IMR-90 (cell line): ENCODE data around the gene MB21D2. TPM values are rescaled to one million over a fixed set of nuclear protein-coding genes. Genes with fewer than 3 reads are reported as not detected.

ENCODE experiments used
- ATAC-seq: fragments of 200-7000 bp; cut with Tn5 transposase; 2 replicates; pipeline ENCODE4 v1.9.1; 2020; ENCODE audit warnings: low read depth, mild to moderate bottlenecking, moderate library complexity
- BruUV-seq: library from RNA; stranded (reverse); fragments of 400-500 nt; replicated peaks from 2 replicates; lab custom pipeline; 2021; lab: Mats Ljungman, UMichigan
- CTCF ChIA-PET: fragments of 300-600 bp; formaldehyde crosslinking; extraction: SDS; loops from one replicate; lab custom pipeline; 2021; ENCODE audit warnings: antibody characterized with exemption; lab: Yijun Ruan, JAX
- POLR2A ChIA-PET: fragments of 300-600 bp; sonication (Branson Sonifier 250); formaldehyde crosslinking; loops from one replicate; lab custom pipeline; 2022; ENCODE audit warnings: antibody characterized with exemption; ENCODE audit not compliant: unreplicated experiment; lab: Charles Lee
- DNase-seq: peaks from one replicate; pipeline ENCODE4 v3.0.0; 2013
- H2AFZ ChIP-seq: replicated peaks from 2 replicates; pipeline ENCODE3; 2013; ENCODE audit warnings: low read length, mild to moderate bottlenecking; ENCODE audit not compliant: poor library complexity
- H2AK5ac ChIP-seq: 2 replicates; pipeline ENCODE4 v1.6.1; 2013; ENCODE audit warnings: low read depth, low read length, inconsistent platforms
- H2AK9ac ChIP-seq: replicated peaks from 2 replicates; pipeline ENCODE3; 2013; ENCODE audit warnings: mild to moderate bottlenecking, low read depth, low read length, moderate library complexity; ENCODE audit not compliant: poor library complexity
- H2BK120ac ChIP-seq: 2 replicates; pipeline ENCODE4 v1.6.1; 2013; ENCODE audit warnings: low read depth, low read length, inconsistent platforms
- H2BK15ac ChIP-seq: 3 replicates; pipeline ENCODE4 v1.6.1; 2013; ENCODE audit warnings: low read depth, low read length, inconsistent platforms
- H2BK20ac ChIP-seq: 2 replicates; pipeline ENCODE4 v1.6.1; 2013; ENCODE audit warnings: low read depth, mild to moderate bottlenecking, inconsistent platforms, low read length, moderate library complexity
- H2BK5ac ChIP-seq: 2 replicates; pipeline ENCODE4 v1.6.1; 2013; ENCODE audit warnings: mild to moderate bottlenecking, low read depth, low read length, inconsistent platforms; ENCODE audit not compliant: poor library complexity, severe bottlenecking
- H3K14ac ChIP-seq: replicated peaks from 2 replicates; pipeline ENCODE4 v1.6.1; 2013; ENCODE audit warnings: low read depth, low read length, inconsistent platforms
- H3K18ac ChIP-seq: 2 replicates; pipeline ENCODE4 v1.6.1; 2013; ENCODE audit warnings: low read depth, low read length, control low read depth
- H3K23ac ChIP-seq: 2 replicates; pipeline ENCODE4 v1.6.1; 2013; ENCODE audit warnings: low read depth, low read length, inconsistent platforms
- H3K27ac ChIP-seq: 2 replicates; pipeline ENCODE4 v1.5.1; 2013; ENCODE audit warnings: mild to moderate bottlenecking, control low read depth, low read length; ENCODE audit not compliant: insufficient read depth
- H3K27me3 ChIP-seq: 2 replicates; pipeline ENCODE4 v1.6.1; 2013; ENCODE audit warnings: low read length; ENCODE audit not compliant: control insufficient read depth, insufficient read depth
- H3K36me3 ChIP-seq: 2 replicates; pipeline ENCODE4 v1.6.1; 2013; ENCODE audit warnings: low read length, mixed read lengths; ENCODE audit not compliant: control insufficient read depth, insufficient read depth
- H3K4ac ChIP-seq: 2 replicates; pipeline ENCODE4 v1.6.1; 2013; ENCODE audit warnings: low read depth, low read length, inconsistent platforms
- H3K4me1 ChIP-seq: 2 replicates; pipeline ENCODE4 v1.6.1; 2013; ENCODE audit warnings: low read length, mixed read lengths; ENCODE audit not compliant: control insufficient read depth, insufficient read depth
- H3K4me2 ChIP-seq: 2 replicates; pipeline ENCODE4 v1.6.1; 2013; ENCODE audit warnings: low read depth, mild to moderate bottlenecking, control low read depth, low read length, moderate library complexity
- H3K4me3 ChIP-seq: 2 replicates; pipeline ENCODE4 v1.5.1; 2013; ENCODE audit warnings: low read depth, mild to moderate bottlenecking, control low read depth, low read length, moderate library complexity; ENCODE audit not compliant: insufficient read depth
- H3K56ac ChIP-seq: 2 replicates; pipeline ENCODE4 v1.6.1; 2013; ENCODE audit warnings: low read length, inconsistent platforms; ENCODE audit not compliant: insufficient read depth; ENCODE audit errors: extremely low read depth
- H3K79me1 ChIP-seq, 2 experiments: 2 replicates each; pipeline ENCODE4 v1.6.1; 2013; ENCODE audit warnings: low read length in 2 of 2, inconsistent platforms in 1 of 2, low read depth in 1 of 2
- H3K9ac ChIP-seq: 2 replicates; pipeline ENCODE4 v1.6.1; 2013; ENCODE audit warnings: low read depth, low read length, control low read depth
- H3K9me1 ChIP-seq: 2 replicates; pipeline ENCODE4 v1.6.1; 2013; ENCODE audit warnings: low read length, inconsistent platforms; ENCODE audit not compliant: insufficient read depth
- H3K9me3 ChIP-seq: 2 replicates; pipeline ENCODE4 v1.6.1; 2013; ENCODE audit warnings: low read length; ENCODE audit not compliant: control insufficient read depth, insufficient read depth
- H4K20me1 ChIP-seq: 2 replicates; pipeline ENCODE4 v1.6.1; 2013; ENCODE audit warnings: low read length, inconsistent platforms; ENCODE audit not compliant: insufficient read depth
- H4K5ac ChIP-seq: 2 replicates; pipeline ENCODE4 v1.6.1; 2013; ENCODE audit warnings: mild to moderate bottlenecking, low read depth, low read length, control low read depth
- H4K8ac ChIP-seq, 2 experiments: 2 replicates each; pipeline ENCODE4 v1.6.1; 2013; ENCODE audit warnings: low read depth in 2 of 2, low read length in 2 of 2, control low read depth in 1 of 2, inconsistent platforms in 1 of 2
- H4K91ac ChIP-seq: 2 replicates; pipeline ENCODE4 v1.6.1; 2013; ENCODE audit warnings: low read depth, low read length, inconsistent platforms; ENCODE audit not compliant: insufficient read depth
- BHLHE40 ChIP-seq: fragments of 150-350 bp; IDR thresholded peaks from 2 replicates; pipeline ENCODE4 v1.6.1; 2016; ENCODE audit warnings: mild to moderate bottlenecking, low read depth, low read length
- CEBPB ChIP-seq: IDR thresholded peaks from 2 replicates; pipeline ENCODE4 v1.6.1; 2012; ENCODE audit warnings: low read depth, low read length, improper control_type of control experiment
- CHD1 ChIP-seq: IDR thresholded peaks from 2 replicates; pipeline ENCODE4 v1.6.1; 2012; ENCODE audit warnings: low read depth, low read length, improper control_type of control experiment
- ELK1 ChIP-seq: fragments of 150-350 bp; IDR thresholded peaks from 2 replicates; pipeline ENCODE4 v1.6.1; 2016; ENCODE audit warnings: low read depth, mild to moderate bottlenecking, low read length, moderate library complexity, borderline replicate concordance
- FOS ChIP-seq: fragments of 150-350 bp; IDR thresholded peaks from 2 replicates; pipeline ENCODE4 v1.6.1; 2016; ENCODE audit warnings: low read depth, low read length
- MAFK ChIP-seq: IDR thresholded peaks from 2 replicates; pipeline ENCODE4 v1.6.1; 2012; ENCODE audit warnings: low read depth, low read length, improper control_type of control experiment
- MAZ ChIP-seq: IDR thresholded peaks from 2 replicates; pipeline ENCODE4 v1.6.1; 2012; ENCODE audit warnings: low read depth, mild to moderate bottlenecking, low read length, improper control_type of control experiment, moderate library complexity, borderline replicate concordance
- MXI1 ChIP-seq: IDR thresholded peaks from 2 replicates; pipeline ENCODE4 v1.6.1; 2012; ENCODE audit warnings: low read depth, mild to moderate bottlenecking, low read length, moderate library complexity, borderline replicate concordance
- POLR2A ChIP-seq: IDR thresholded peaks from 2 replicates; pipeline ENCODE4 v1.6.1; 2012; ENCODE audit warnings: mild to moderate bottlenecking, low read depth, low read length
- RAD21 ChIP-seq: IDR thresholded peaks from 2 replicates; pipeline ENCODE4 v1.6.1; 2012; ENCODE audit warnings: low read length, improper control_type of control experiment
- RCOR1 ChIP-seq: IDR thresholded peaks from 2 replicates; pipeline ENCODE4 v1.6.1; 2012; ENCODE audit warnings: mild to moderate bottlenecking, low read length, improper control_type of control experiment; ENCODE audit not compliant: insufficient replicate concordance
- RFX5 ChIP-seq: IDR thresholded peaks from 2 replicates; pipeline ENCODE4 v1.8.0; 2012; ENCODE audit warnings: low read depth, mild to moderate bottlenecking, low read length, moderate library complexity
- SMC3 ChIP-seq: fragments of 150-350 bp; IDR thresholded peaks from 2 replicates; pipeline ENCODE4 v1.6.1; 2016; ENCODE audit warnings: low read depth, mild to moderate bottlenecking, antibody characterized with exemption, low read length, moderate library complexity
- WGBS, 2 experiments: methylation state at CpG; one replicate each; pipeline versions ENCODE4 v1.1.5 to v1.1.7; 2013; ENCODE audit warnings: missing lambda C conversion rate in 2 of 2; ENCODE audit not compliant: insufficient read length in 1 of 2; ENCODE audit errors: extremely low coverage in 2 of 2; 5-methylcytosine and 5-hydroxymethylcytosine counted together
- dilution Hi-C: fragments of 300-500 bp; cut with HindIII; formaldehyde crosslinking; loops from one replicate; pipeline ENCODE4 v1.14.3; 2018; ENCODE audit warnings: low sequenced_read_pairs; ENCODE audit not compliant: unreplicated experiment
- in situ Hi-C: fragments of 300-500 bp; cut with MboI; formaldehyde crosslinking; loops from 3 replicates; pipeline ENCODE4 v1.14.3; 2019; ENCODE audit warnings: low sequenced_read_pairs, inconsistent platforms, mixed read lengths
- intact Hi-C: fragments of 100-400 bp; cut with micrococcal nuclease; formaldehyde crosslinking; loops from 2 replicates; pipeline ENCODE4 v1.10.0; 2022
- polyA plus RNA-seq, 3 experiments: library from polyadenylated mRNA; depleted of rRNA; stranded (reverse); fragments of >200 nt; gene quantifications; 2 replicates each; pipeline ENCODE4 v1.2.3, GENCODE V29; 2012; ENCODE audit warnings: low replicate concordance in 1 of 3
- total RNA-seq: library from RNA; depleted of rRNA; stranded (reverse); fragments of >200 nt; gene quantifications from 2 replicates; pipeline ENCODE4 v1.2.3, GENCODE V29; 2012

The MB21D2 gene
- total and polyA plus RNA-seq, 2 of the 4 experiments (the other 2 are of a cell fraction) = 13.6 to 44.8 TPM

DNA sequence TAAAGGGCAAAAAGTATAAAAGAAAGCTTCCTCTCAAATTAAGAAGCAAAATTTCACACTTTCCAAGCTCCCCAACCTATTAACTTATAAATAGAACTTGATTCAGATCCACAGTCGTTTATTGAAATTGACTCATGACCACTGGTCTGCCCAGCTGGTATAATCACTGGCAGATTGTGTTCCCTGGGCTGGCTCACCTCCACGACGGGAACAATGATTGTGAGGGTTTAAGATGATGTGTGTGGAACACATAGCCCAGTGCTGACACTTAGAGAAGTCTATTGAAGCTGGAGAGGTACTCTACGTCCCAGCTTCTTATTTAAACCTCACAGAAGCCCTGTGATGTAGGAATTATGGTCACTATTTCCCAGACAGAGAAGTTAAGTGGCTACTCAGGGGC, 90.4 kb downstream of the MB21D2 start:
- peaks cover 33 to 70% of the 10 kb centered on the region in 2 experiments for H3K79me1 ChIP-seq
- H4K8ac ChIP-seq = no peak overlapping the region
- no peaks in the 10 kb centered on the region for H3K36me3 ChIP-seq
- no peak overlapping the region for H2AK9ac ChIP-seq
- no peak overlapping the region for H3K4ac ChIP-seq
- H2AK5ac ChIP-seq = no peak overlapping the region
- H2BK120ac ChIP-seq = no peak overlapping the region
- TF ChIP-seq BHLHE40 (no peak), RCOR1 (no peak), ELK1 (no peak), RAD21 (no peak), RFX5 (no peak), CHD1 (no peak), CEBPB (no peak), MXI1 (no peak), MAZ (no peak), SMC3 (no peak), MAFK (no peak), POLR2A (no peak), FOS (no peak)
- no peak overlapping the region for H3K18ac ChIP-seq
- no peak overlapping the region for H3K23ac ChIP-seq
- H3K14ac ChIP-seq = no peak overlapping the region
- no peak overlapping the region for H2BK20ac ChIP-seq
- in situ Hi-C loops (no loop called here), dilution Hi-C loops (no loop called here), intact Hi-C loops (no loop called here)
- peaks cover 21% of the 10 kb centered on the region for H3K9me1 ChIP-seq
- ATAC-seq (no peak), DNase-seq (no peak)
- ChIA-PET POLR2A (no interaction called here), CTCF (no interaction called here)
- no peak overlapping the region for H3K27ac ChIP-seq
- 40% methylated on average over 1 of the region's 4 CpGs; no CpG with 5 or more reads in 1 of the 2 experiments for WGBS, 2 experiments
- H3K27me3 ChIP-seq = no peaks in the 10 kb centered on the region
- H3K4me3 ChIP-seq = no peak overlapping the region
- peaks cover 14% of the 10 kb centered on the region; the same call in 1 of the 2 replicates for H4K20me1 ChIP-seq
- no peak overlapping the region for H2BK15ac ChIP-seq
- no peak overlapping the region for H4K5ac ChIP-seq
- H2AFZ ChIP-seq = no peak overlapping the region
- no peak overlapping the region for H3K56ac ChIP-seq
- H4K91ac ChIP-seq = no peak overlapping the region
- no peak overlapping the region for H3K4me2 ChIP-seq
- no TSS peak for BruUV-seq
- H3K9ac ChIP-seq = no peak overlapping the region
- peaks cover 28% of the 10 kb centered on the region for H3K4me1 ChIP-seq
- H2BK5ac ChIP-seq = no peak overlapping the region
- no peaks in the 10 kb centered on the region for H3K9me3 ChIP-seq
